Nephron (organoid): ENCODE results near the gene MRTFA.

ENCODE experiments used
- H3K27ac Mint-ChIP-seq, 3 experiments: 2 replicates each; pipeline ENCODE4 v1.8.0; 2020; ENCODE audit warnings: mixed read lengths in 3 of 3, mild to moderate bottlenecking in 2 of 3, moderate library complexity in 1 of 3
- H3K27me3 Mint-ChIP-seq: 2 replicates; pipeline ENCODE4 v1.8.0; 2021; ENCODE audit warnings: low read depth, mild to moderate bottlenecking, moderate library complexity, mixed read lengths
- H3K36me3 Mint-ChIP-seq: 2 replicates; pipeline ENCODE4 v1.8.0; 2020; ENCODE audit warnings: low read depth, mixed read lengths
- H3K4me1 Mint-ChIP-seq: 2 replicates; pipeline ENCODE4 v1.8.0; 2020; ENCODE audit warnings: mixed read lengths
- H3K4me3 Mint-ChIP-seq, 3 experiments: 2 replicates each; pipeline ENCODE4 v1.8.0; 2020; ENCODE audit warnings: mild to moderate bottlenecking in 3 of 3, mixed read lengths in 3 of 3, moderate library complexity in 2 of 3
- H3K9me3 Mint-ChIP-seq: 2 replicates; pipeline ENCODE4 v1.8.0; 2020; ENCODE audit warnings: mixed read lengths
- TF ChIP-seq, protein P1 (sequence below), 3 experiments: fragments of 200-600 bp; sonication (generic); IDR thresholded peaks; one replicate each; pipeline ENCODE4 v1.5.0; 2021; ENCODE audit warnings: antibody characterized with exemption in 3 of 3; ENCODE audit not compliant: unreplicated experiment in 3 of 3

Gene MRTFA

GRCh38 chr22:40473703-40474102, 162.8 kb downstream of the MRTFA start:
- TF ChIP-seq, protein P1, sequence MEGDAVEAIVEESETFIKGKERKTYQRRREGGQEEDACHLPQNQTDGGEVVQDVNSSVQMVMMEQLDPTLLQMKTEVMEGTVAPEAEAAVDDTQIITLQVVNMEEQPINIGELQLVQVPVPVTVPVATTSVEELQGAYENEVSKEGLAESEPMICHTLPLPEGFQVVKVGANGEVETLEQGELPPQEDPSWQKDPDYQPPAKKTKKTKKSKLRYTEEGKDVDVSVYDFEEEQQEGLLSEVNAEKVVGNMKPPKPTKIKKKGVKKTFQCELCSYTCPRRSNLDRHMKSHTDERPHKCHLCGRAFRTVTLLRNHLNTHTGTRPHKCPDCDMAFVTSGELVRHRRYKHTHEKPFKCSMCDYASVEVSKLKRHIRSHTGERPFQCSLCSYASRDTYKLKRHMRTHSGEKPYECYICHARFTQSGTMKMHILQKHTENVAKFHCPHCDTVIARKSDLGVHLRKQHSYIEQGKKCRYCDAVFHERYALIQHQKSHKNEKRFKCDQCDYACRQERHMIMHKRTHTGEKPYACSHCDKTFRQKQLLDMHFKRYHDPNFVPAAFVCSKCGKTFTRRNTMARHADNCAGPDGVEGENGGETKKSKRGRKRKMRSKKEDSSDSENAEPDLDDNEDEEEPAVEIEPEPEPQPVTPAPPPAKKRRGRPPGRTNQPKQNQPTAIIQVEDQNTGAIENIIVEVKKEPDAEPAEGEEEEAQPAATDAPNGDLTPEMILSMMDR (IDR thresholded peaks at IDR 0.05; ENCODE audit: unreplicated experiment in 3 of 3): no peak
- Mint-ChIP-seq H3K27ac (no peak overlapping the region), H3K9me3 (no peaks in the 10 kb centered on the region), H3K4me3 (no peak overlapping the region), H3K4me1 (peaks cover 23% of the 10 kb centered on the region), H3K36me3 (no peaks in the 10 kb centered on the region), H3K27me3 (no peaks in the 10 kb centered on the region)

GRCh38 chr22:40472579-40472978, 163.9 kb downstream of the MRTFA start:
- no peaks in the 10 kb centered on the region for H3K36me3 Mint-ChIP-seq
- TF ChIP-seq, protein P1 (IDR thresholded peaks at IDR 0.05; ENCODE audit: unreplicated experiment in 3 of 3): no peak
- H3K4me1 Mint-ChIP-seq: peaks cover 24% of the 10 kb centered on the region
- no peaks in the 10 kb centered on the region for H3K27me3 Mint-ChIP-seq
- H3K27ac Mint-ChIP-seq: no peak overlapping the region
- no peaks in the 10 kb centered on the region for H3K9me3 Mint-ChIP-seq
- H3K4me3 Mint-ChIP-seq: no peak overlapping the region

GRCh38 chr22:40472051-40472450, 164.5 kb downstream of the MRTFA start:
- H3K9me3 Mint-ChIP-seq: no peaks in the 10 kb centered on the region
- no peaks in the 10 kb centered on the region for H3K27me3 Mint-ChIP-seq
- no peaks in the 10 kb centered on the region for H3K36me3 Mint-ChIP-seq
- TF ChIP-seq, protein P1 (IDR thresholded peaks at IDR 0.05; ENCODE audit: unreplicated experiment in 3 of 3): no peak
- H3K27ac Mint-ChIP-seq: no peak overlapping the region
- H3K4me3 Mint-ChIP-seq: no peak overlapping the region
- peaks cover 27% of the 10 kb centered on the region for H3K4me1 Mint-ChIP-seq

DNA sequence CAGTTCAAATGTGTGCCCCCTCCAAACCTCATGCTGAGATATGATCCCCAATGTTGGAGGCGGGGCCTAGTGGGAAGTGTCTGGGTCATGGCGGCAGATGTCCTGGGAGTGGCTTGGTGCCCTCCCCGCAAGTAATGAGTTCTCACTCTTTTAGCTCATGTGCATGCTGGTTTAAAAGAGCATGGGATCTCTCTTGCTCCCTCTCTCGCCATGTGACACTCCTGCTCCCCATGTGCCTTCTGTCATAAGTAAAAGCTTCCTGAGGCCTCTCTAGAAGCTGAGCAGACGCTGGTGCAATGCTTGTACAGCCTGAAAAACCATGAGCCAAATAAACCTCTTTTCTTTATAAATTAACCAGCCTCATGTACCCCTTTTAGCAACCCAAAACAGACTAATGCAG, 167.3 kb downstream of the MRTFA start:
- H3K27me3 Mint-ChIP-seq: no peaks in the 10 kb centered on the region
- H3K4me1 Mint-ChIP-seq: peaks cover 37% of the 10 kb centered on the region
- H3K36me3 Mint-ChIP-seq: peaks cover 4% of the 10 kb centered on the region
- TF ChIP-seq, protein P1 (IDR thresholded peaks at IDR 0.05; ENCODE audit: unreplicated experiment in 3 of 3): no peak
- H3K27ac Mint-ChIP-seq: peak overlapping the region; percentile 40 to 68 (median 65)
- no peaks in the 10 kb centered on the region for H3K9me3 Mint-ChIP-seq
- no peak overlapping the region for H3K4me3 Mint-ChIP-seq

- H3K9me3 Mint-ChIP-seq: no peaks in the 10 kb centered on the region
- H3K36me3 Mint-ChIP-seq: peaks cover 4% of the 10 kb centered on the region
- peak overlapping the region; percentile 40 to 68 (median 65) for H3K27ac Mint-ChIP-seq
- TF ChIP-seq, protein P1 (IDR thresholded peaks at IDR 0.05; ENCODE audit: unreplicated experiment in 3 of 3): no peak
- no peaks in the 10 kb centered on the region for H3K27me3 Mint-ChIP-seq
- H3K4me3 Mint-ChIP-seq: no peak overlapping the region
- peaks cover 37% of the 10 kb centered on the region for H3K4me1 Mint-ChIP-seq
These were observed 167.9 kb downstream of the MRTFA start for GRCh38 chr22:40468616-40469015.

DNA sequence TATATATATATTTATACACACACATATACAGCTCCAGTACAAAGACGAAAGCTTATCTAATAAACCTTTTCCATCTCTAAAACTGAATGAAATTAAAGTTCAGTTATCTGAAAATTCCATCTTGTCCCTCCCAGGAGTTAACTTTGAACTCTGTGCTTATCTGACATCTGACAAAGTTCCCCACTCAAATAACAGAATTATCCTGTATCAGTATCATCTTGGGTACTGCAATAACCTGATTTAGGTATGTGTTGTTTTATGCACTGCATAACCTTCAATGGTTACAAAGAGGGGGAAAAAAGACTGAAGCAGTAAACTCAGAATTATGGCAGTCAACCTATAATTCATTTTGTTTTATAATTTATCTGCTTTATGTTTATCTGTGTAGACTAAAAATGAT, 169.5 kb downstream of the MRTFA start:
- Mint-ChIP-seq H3K36me3 (peaks cover 12% of the 10 kb centered on the region), H3K9me3 (no peaks in the 10 kb centered on the region), H3K27me3 (no peaks in the 10 kb centered on the region), H3K4me3 (no peak overlapping the region), H3K27ac (peak overlapping the region in 1 of 3 experiments; percentile 65), H3K4me1 (peaks cover 45% of the 10 kb centered on the region)
- TF ChIP-seq, protein P1 (IDR thresholded peaks at IDR 0.05; ENCODE audit: unreplicated experiment in 3 of 3): no peak
